GM19467 (cell line): ENCODE results near the gene CCDC33.

Source experiments
- ATAC-seq: cut with Tn5 transposase; IDR thresholded peaks from one replicate; pipeline ENCODE4 v1.9.1; 2021; ENCODE audit warnings: mild to moderate bottlenecking, moderate library complexity; ENCODE audit not compliant: unreplicated experiment

CCDC33 gene

GRCh38 chr15:74208901-74209559 is 27.1 kb upstream of the CCDC33 start:
- ATAC-seq, result no peak

DNA sequence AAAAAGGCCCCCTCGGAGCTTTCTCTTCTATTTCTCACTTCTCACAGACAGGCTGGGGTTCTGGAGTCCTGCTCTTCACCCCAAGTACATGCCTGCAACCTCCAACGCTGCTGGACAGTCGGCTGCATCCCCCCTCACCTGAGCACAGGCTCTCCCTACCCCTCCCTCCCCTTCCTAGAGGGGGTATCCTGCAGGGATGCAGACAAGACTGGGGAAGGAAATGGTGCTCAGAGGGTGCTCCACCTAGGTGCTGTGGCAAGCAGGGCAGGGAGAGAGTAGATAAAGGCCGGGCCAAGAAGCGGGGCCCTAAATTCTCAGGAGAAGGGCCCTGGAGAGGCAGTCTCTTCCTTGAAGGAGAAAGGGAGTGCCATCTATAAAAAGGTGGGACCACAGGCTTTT is 26.6 kb upstream of the CCDC33 start:
- no peak for ATAC-seq

GRCh38 chr15:74209997-74210671 is 26.0 kb upstream of the CCDC33 start:
- no peak for ATAC-seq

GRCh38 chr15:74210729-74211128 is 25.4 kb upstream of the CCDC33 start:
- no peak for ATAC-seq

DNA sequence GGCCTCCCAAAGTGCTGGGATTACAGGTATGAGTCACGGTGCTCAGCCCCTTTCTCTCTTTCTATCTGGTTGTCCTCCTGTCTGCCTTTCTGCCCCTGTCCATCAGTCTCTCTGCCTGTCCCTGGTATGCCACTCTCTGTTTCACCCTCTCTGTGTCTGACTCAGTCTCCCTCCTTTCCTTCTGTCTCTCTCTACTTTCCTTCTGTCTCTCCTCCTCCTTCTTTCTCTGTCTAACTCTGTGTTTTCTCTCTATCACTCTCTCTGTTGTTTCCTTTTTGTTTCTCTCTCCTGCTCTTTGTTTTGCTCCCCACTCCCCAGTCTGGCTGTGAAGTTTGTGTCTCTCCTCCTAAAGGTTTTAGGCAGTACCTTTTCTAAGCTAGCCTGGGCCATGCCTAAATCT is 24.5 kb upstream of the CCDC33 start:
- no peak for ATAC-seq

- no peak for ATAC-seq
These were observed 23.6 kb upstream of the CCDC33 start for GRCh38 chr15:74212494-74212893.

DNA sequence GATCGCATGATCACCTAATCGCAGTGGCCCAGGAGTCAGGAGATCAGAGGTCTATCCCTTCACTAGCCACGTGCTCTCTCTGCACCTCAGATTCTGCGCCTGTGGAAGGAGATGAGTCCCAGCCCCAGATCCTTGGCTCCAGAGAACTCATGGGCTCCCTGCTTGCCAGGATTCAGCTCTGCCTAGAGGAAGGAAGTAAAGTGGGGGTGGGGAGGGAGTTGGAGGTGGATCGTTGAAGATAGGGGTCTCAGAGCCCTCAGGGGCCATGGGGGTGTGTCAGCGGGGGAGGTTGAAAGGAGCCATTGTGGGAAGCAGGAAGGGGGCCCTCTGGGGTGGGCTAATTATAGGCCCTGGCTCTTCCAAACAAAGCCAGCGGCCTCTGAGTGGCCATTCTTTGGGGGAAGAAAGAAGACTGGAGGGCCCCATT is 22.3 kb upstream of the CCDC33 start:
- ATAC-seq, result no peak

DNA sequence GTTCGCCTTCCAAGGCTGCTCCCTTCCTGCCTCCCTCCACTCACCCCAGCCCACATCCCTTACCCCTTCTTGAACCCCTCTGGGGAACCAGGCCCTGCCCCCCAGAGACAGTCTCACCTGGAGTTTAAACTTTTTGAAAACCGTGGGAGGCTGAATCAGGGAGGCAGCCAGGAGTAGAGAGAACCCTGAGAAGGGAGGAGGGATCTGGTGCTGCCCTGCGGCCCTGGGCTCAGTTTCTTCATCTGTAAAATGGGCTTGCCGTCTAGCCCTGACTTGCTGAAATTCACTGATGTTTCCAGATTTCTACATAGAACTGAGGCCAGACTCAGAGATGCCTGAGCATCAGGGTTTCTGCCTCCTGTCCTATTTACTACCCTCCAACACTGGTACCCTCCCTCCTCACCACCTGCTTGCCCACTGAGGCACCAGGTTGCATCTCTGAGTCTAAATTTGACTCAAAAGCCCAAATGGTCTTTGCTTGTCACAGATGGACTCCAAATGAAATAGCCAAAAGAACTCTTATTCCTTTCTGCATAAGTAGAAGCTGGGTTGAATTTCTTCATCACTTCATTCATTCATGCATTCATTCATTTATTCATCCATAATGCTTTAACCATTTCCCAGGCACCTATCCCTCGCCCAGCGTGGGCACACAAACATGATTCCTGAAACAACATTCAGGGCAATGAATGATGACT is 21.7 kb upstream of the CCDC33 start:
- ATAC-seq, result no peak

- no peak for ATAC-seq
These were observed 20.2 kb upstream of the CCDC33 start for GRCh38 chr15:74215958-74216357.

DNA sequence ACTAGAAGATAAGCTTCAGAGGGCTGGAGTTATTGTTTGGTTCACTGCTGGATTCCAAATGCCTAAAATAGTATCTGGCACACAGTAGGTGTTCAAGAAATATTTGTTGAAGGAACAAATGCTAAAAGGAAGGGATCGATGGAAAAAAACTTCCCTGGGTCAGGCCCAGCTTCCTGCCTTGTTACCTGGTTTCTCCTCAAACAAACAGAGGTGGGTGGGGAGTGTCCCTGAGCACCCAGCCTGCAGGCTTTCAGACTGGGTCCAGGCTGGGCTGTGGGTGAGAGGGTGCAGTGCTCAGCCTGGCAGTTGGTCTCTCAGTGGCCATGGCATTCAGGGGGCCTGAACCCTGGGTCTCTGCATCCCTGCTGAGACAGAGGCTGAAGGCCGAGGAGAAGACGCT is 19.2 kb upstream of the CCDC33 start:
- ATAC-seq, result no peak

DNA sequence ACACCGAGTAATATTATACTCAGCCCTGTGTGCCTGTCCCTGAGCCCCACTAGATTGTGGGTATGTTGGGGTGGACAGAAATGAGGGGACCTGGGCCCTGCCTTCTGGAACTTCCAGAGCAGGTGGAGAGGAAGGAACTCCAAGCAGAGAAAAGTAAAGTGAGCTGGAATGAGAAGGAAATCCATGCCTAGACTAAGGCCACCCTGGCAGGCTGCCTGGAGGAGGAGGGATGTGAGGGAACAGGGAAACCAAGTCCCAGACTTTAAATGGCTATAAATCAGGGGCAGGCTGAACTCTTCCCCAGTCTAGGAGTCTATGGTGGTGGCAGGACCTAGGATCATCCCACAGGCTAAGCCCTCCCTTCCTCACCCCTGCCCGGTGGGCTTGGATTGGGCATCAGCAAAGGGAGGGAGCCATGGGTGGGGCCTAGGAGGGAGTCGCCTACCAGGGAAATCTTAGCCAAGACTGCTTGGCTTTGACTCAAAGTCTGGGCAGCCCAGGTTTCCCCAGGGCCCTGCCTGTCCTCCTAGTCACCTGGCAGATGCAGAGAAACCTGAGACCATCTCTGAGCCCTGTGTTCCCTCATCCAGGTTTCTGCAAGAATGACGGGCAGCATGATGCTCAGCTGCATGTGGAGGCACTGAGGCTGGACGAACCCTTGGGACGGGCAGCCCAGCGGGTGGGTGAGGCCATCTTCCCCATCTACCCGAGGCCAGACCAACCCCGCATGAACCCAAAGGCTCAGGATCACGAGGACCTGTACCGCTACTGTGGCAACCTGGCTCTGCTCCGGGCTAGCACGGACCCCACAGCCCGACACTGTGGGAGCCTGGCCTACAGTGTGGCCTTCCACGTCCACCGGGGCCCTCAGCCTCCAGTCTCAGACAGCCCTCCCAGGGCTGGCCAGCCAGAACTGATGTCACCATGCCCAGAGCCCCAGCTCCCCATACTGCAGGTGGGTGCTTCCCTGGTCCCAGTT is 17.9 kb upstream of the CCDC33 start:
- ATAC-seq, result no peak

- no peak for ATAC-seq
These were observed 15.5 kb upstream of the CCDC33 start for GRCh38 chr15:74220475-74221248.

DNA sequence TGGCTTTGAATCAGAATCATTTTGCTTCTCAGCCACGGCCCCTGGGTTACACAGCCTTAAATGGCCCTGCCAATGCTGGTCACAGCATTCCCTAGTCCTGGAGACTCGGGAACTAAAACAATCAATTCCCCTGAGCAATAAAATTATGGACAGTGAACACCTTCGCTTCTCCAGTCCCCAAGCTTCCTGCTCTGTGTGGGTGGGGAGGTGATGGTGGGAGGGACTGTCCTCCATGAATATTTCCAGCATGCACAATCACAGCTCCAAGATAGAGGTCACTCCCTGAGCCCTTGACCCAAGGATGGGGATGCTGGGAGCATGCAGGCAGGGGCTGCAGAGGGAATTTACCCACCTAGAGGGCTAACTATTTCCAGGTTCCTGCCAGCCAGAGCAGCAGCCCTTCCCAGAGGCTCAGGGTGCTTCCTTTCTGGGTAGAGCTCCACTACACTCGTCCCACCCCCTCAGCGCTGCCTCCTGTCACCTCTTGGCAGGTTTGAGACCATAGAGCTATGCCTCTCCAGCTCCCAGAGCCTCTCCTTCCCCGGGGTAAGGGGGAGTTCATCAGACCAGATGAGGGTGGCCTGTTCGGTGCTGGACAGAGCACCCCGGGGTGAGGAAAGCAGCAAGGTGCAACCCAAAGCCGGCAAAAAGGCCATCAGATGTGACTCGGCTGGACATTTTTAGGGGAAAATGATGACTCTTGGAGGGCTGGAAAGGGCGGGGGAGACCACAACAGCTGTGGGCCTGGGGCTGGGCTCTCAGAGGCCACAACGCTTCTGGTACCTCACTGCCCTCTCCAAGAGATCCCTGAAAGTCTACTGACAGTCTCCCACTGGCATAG is 14.5 kb upstream of the CCDC33 start:
- no peak for ATAC-seq

- no peak for ATAC-seq
These were observed 13.6 kb upstream of the CCDC33 start for GRCh38 chr15:74222240-74223119.

GRCh38 chr15:74225928-74226327 is 10.2 kb upstream of the CCDC33 start:
- no peak for ATAC-seq

- ATAC-seq, result no peak
These were observed 9.2 kb upstream of the CCDC33 start for GRCh38 chr15:74226761-74227540.

GRCh38 chr15:74227968-74228722 is 8.0 kb upstream of the CCDC33 start:
- ATAC-seq, result no peak
